Left lung (tissue), 10 donors: Measurements from ENCODE around the gene FMO4. TPM values are rescaled to one million over a fixed set of nuclear protein-coding genes. Genes with fewer than 3 reads are reported as not detected.

ENCODE experiments used
- ATAC-seq: fragments of 200-7000 bp; cut with Tn5 transposase; one replicate; pipeline ENCODE4 v1.9.1; 2020; ENCODE audit warnings: moderate library complexity
- DNase-seq, 4 donors: peaks; one replicate each; pipeline ENCODE4 v3.0.0-alpha.2; 2013 to 2020
- H3K27ac ChIP-seq, 2 donors: fragments of 200-600 bp; sonication (generic) in 1 of 2; one replicate each; pipeline versions ENCODE4 v1.5.0 to v1.8.0; 2020 to 2021
- H3K27me3 ChIP-seq, 2 donors: fragments of 200-600 bp; sonication (generic) in 1 of 2; one replicate each; pipeline versions ENCODE4 v1.5.0 to v1.8.0; 2020 to 2021
- H3K36me3 ChIP-seq, 2 donors: fragments of 200-600 bp; sonication (generic) in 1 of 2; one replicate each; pipeline versions ENCODE4 v1.5.0 to v1.8.0; 2020 to 2021
- H3K4me1 ChIP-seq, 2 donors: fragments of 200-600 bp; one replicate each; pipeline ENCODE4 v1.8.0; 2021
- H3K4me3 ChIP-seq, 2 donors: fragments of 200-600 bp; sonication (generic) in 1 of 2; one replicate each; pipeline versions ENCODE4 v1.5.0 to v1.8.0; 2020 to 2021; ENCODE audit warnings: mild to moderate bottlenecking in 1 of 2
- H3K9me3 ChIP-seq, 2 donors: fragments of 200-600 bp; sonication (generic) in 1 of 2; one replicate each; pipeline versions ENCODE4 v1.5.0 to v1.8.0; 2020 to 2021
- CTCF ChIP-seq, 2 donors: fragments of 200-600 bp; sonication (generic) in 1 of 2; IDR thresholded peaks; one replicate each; pipeline versions ENCODE4 v1.5.0 to v1.8.0; 2021; ENCODE audit warnings: antibody characterized with exemption in 2 of 2
- intact Hi-C, 2 donors: fragments of 100-400 bp; cut with DNase I; formaldehyde crosslinking; loops; one replicate each; pipeline versions ENCODE4 v1.11.2 to v1.14.2; 2022
- polyA plus RNA-seq, 6 donors: library from polyadenylated mRNA; unstranded; fragments of 120-200 nt; gene quantifications; one replicate each; pipeline ENCODE4 v1.2.1, GENCODE V29; 2013; ENCODE audit not compliant: insufficient read length in 6 of 6
- total RNA-seq, 2 donors: library from RNA; stranded (reverse); fragmentation: NEBNext Ultra II Directional; extraction: Animal tissue kit (Norgen Biotek cat#: 25700); gene quantifications; one replicate each; pipeline ENCODE4 v1.2.1, GENCODE V29; 2021
- donor health status: DM: no; HTN: yes; CAD: no.
- donor health status: DM: no; HTN: no; CAD: no.

Gene FMO4
- total and polyA plus RNA-seq, 8 donors, result 4.0 to 19.7 (median 16.2) TPM

- Histone ChIP-seq H3K27ac (no peak overlapping the region), H3K4me1 (no peaks in the 10 kb centered on the region), H3K27me3 (no peaks in the 10 kb centered on the region), H3K9me3 (no peaks in the 10 kb centered on the region), H3K4me3 (no peak overlapping the region), H3K36me3 (no peaks in the 10 kb centered on the region)
- no peak for ATAC-seq
- intact Hi-C loops, result no loop called here
- no peak for TF ChIP-seq CTCF (IDR thresholded peaks at IDR 0.05)
- DNase-seq, result no peak
Observed at GRCh38 chr1:171270806-171271205, 43.2 kb upstream of the FMO4 start.

DNA sequence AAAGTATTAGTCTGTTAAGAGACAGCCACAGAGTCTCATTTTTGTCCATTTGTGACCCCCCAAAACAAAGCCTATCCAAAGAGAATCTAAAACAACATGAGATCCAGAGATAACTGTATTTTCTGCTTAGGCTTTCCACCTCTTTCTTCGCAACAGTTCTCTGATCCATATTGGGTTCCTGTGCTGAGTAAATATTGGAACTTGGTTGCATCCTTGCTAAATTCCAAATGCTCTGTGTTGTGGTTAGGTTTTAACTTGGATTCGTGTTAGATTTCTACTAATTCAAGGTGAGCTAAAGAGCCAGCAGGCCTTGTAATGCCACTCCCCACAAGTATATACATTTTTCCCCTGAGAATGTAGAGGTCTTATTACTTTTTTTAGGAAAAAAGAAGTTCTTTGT lies 36.4 kb upstream of the FMO4 start:
- no peak for TF ChIP-seq CTCF (IDR thresholded peaks at IDR 0.05)
- Histone ChIP-seq H3K9me3 (no peaks in the 10 kb centered on the region), H3K27me3 (no peaks in the 10 kb centered on the region), H3K36me3 (no peaks in the 10 kb centered on the region), H3K4me3 (no peak overlapping the region), H3K4me1 (no peaks in the 10 kb centered on the region), H3K27ac (no peak overlapping the region)
- intact Hi-C loops, result no loop called here
- DNase-seq (no peak), ATAC-seq (no peak)

DNA sequence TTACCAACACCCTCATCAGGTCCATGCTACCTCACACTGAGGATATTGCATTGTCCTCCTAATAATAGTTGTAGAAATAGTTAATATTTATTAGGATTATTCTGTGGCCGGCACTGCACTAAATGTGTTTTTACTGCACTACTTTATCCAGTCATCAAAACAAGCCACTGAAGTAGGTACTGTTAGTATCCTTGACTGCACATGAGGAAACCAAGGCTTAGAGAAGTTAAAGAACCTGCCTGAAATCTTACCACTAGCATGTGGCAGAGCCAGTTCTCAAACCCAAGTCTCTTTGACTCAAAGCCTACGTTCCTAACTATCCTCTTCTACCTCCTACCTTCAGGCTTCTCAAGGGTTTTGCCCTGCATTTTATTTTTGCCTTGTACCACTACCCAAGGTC lies 34.7 kb upstream of the FMO4 start:
- Histone ChIP-seq H3K27ac (no peak overlapping the region), H3K36me3 (no peaks in the 10 kb centered on the region), H3K4me3 (no peak overlapping the region), H3K4me1 (no peaks in the 10 kb centered on the region), H3K27me3 (no peaks in the 10 kb centered on the region), H3K9me3 (no peaks in the 10 kb centered on the region)
- no peak for TF ChIP-seq CTCF (IDR thresholded peaks at IDR 0.05)
- ATAC-seq (no peak), DNase-seq (no peak)
- intact Hi-C loops, result no loop called here

DNA sequence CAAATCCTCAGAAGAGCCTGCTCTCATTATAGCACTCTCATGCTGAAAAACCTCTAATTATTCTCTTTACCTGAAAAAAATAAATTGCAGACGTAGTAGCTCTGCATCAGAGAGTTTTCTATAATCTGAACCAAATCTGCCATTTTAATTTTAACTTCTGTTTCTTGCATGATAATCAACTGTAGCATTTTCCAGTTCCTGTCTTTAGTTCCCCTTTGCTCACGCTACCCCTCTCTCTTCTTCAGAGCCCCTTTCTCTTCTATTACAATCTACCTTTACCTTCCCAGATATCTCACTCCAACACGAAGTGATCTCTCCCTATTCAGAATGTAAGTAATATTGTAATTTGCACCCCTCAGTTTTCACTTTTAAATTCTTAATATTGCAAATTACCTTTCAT lies 34.3 kb upstream of the FMO4 start:
- ATAC-seq (no peak), DNase-seq (no peak)
- no peaks in the 10 kb centered on the region for H3K4me1 ChIP-seq
- intact Hi-C loops, result no loop called here
- no peaks in the 10 kb centered on the region for H3K27me3 ChIP-seq
- no peak for TF ChIP-seq CTCF (IDR thresholded peaks at IDR 0.05)
- H3K27ac ChIP-seq, result no peak overlapping the region
- H3K36me3 ChIP-seq, result no peaks in the 10 kb centered on the region
- no peaks in the 10 kb centered on the region for H3K9me3 ChIP-seq
- no peak overlapping the region for H3K4me3 ChIP-seq

GRCh38 chr1:171280599-171280998 lies 33.4 kb upstream of the FMO4 start:
- intact Hi-C loops, result no loop called here

More at GRCh38 chr1:171280599-171280998, 33.4 kb upstream of the FMO4 start:
- Histone ChIP-seq H3K36me3 (no peaks in the 10 kb centered on the region), H3K4me1 (no peaks in the 10 kb centered on the region), H3K9me3 (no peaks in the 10 kb centered on the region), H3K27me3 (no peaks in the 10 kb centered on the region), H3K27ac (no peak overlapping the region), H3K4me3 (no peak overlapping the region)
- no peak for TF ChIP-seq CTCF (IDR thresholded peaks at IDR 0.05)
- no peak for DNase-seq
- ATAC-seq, result no peak
